GM21390 (cell line): ENCODE results near the gene DNAJC10.
"Not testable (repeated sequence)": the region's sequence is repeated elsewhere in the genome, so short reads cannot be mapped to it uniquely, and the experiment has no call there.

Source experiments
- ATAC-seq: cut with Tn5 transposase; IDR thresholded peaks from one replicate; pipeline ENCODE4 v1.9.1; 2021; ENCODE audit not compliant: unreplicated experiment

The DNAJC10 gene

GRCh38 chr2:182724656-182725055 lies 8.6 kb downstream of the DNAJC10 start:
- no peak for ATAC-seq

- no peak for ATAC-seq
These were observed 10.4 kb downstream of the DNAJC10 start for GRCh38 chr2:182726473-182726872.

- no peak for ATAC-seq
These were observed 12.0 kb downstream of the DNAJC10 start for GRCh38 chr2:182728014-182728413.

- ATAC-seq: no peak
These were observed 13.8 kb downstream of the DNAJC10 start for GRCh38 chr2:182729710-182730339.

- no peak for ATAC-seq
These were observed 14.4 kb downstream of the DNAJC10 start for GRCh38 chr2:182730486-182730885.

GRCh38 chr2:182732736-182733135 lies 16.7 kb downstream of the DNAJC10 start:
- no peak for ATAC-seq

GRCh38 chr2:182733572-182733971 lies 17.5 kb downstream of the DNAJC10 start:
- ATAC-seq: no peak

- ATAC-seq: not testable (repeated sequence)
These were observed 20.8 kb downstream of the DNAJC10 start for GRCh38 chr2:182736856-182737255.

- no peak for ATAC-seq
These were observed 24.6 kb downstream of the DNAJC10 start for GRCh38 chr2:182740701-182741100.

- ATAC-seq: no peak
These were observed 25.6 kb downstream of the DNAJC10 start for GRCh38 chr2:182741620-182742019.

GRCh38 chr2:182744490-182744889 lies 28.4 kb downstream of the DNAJC10 start:
- no peak for ATAC-seq

GRCh38 chr2:182745061-182745460 lies 29.0 kb downstream of the DNAJC10 start:
- ATAC-seq: no peak

GRCh38 chr2:182745894-182746293 lies 29.8 kb downstream of the DNAJC10 start:
- ATAC-seq: not testable (repeated sequence)

GRCh38 chr2:182754231-182754630 lies 38.2 kb downstream of the DNAJC10 start:
- ATAC-seq: no peak

- no peak for ATAC-seq
These were observed 42.3 kb downstream of the DNAJC10 start for GRCh38 chr2:182758379-182758778.

- ATAC-seq: no peak
These were observed 45.8 kb downstream of the DNAJC10 start for GRCh38 chr2:182761903-182762302.

GRCh38 chr2:182763311-182763912 lies 47.4 kb downstream of the DNAJC10 start:
- peak; percentile 68 for ATAC-seq

GRCh38 chr2:182766626-182767025 lies 50.6 kb downstream of the DNAJC10 start:
- no peak for ATAC-seq

GRCh38 chr2:182767578-182767977 lies 51.5 kb downstream of the DNAJC10 start:
- no peak for ATAC-seq

- ATAC-seq: not testable (repeated sequence)
These were observed 52.9 kb downstream of the DNAJC10 start for GRCh38 chr2:182768950-182769349.

- ATAC-seq: no peak
These were observed 63.3 kb downstream of the DNAJC10 start for GRCh38 chr2:182779323-182779722.

GRCh38 chr2:182781099-182781498 lies 65.0 kb downstream of the DNAJC10 start:
- not testable (repeated sequence) for ATAC-seq

GRCh38 chr2:182782686-182783085 lies 66.6 kb downstream of the DNAJC10 start:
- not testable (repeated sequence) for ATAC-seq
